ENCODE data around the gene GCC1.

GCC1 gene

DNA sequence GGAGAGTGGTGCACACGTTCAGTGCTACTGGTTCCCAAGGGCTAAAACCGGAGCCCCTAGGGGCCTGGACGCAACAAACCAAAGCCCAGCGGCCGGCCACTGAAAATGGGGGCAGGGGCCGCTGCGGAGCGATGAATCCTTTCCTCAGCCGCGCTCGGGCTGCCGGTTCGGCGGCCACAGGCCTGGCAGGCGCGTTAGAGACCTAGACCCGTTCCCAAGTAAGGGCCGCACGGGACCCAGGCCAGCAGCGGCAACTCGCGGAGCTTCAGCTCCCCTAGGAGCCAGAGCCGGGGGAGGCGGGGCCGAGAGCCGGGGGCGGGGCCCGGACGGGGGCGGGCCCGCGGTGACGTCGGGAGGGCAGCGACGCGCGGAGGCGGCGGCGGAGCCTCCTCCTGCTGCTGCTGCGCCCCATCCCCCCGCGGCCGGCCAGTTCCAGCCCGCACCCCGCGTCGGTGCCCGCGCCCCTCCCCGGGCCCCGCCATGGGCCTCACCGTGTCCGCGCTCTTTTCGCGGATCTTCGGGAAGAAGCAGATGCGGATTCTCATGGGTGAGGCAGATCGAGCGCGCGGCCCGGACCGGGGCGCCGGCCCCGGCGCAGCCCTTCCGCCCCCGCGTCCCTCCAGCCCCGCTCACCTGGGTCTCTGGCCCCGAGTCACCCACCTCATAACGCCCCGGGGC is 2.8 kb upstream of the GCC1 start, which contains the start of gene ARF5:
TSS of gene ARF5 (plus strand) at position 393 of the 678 bp plus-strand sequence. CDS start at position 481, 88 bp downstream.
- peak; percentile 35 for TF ChIP-seq FOXP2 (optimal IDR thresholded peaks at IDR 0.05; ENCODE audit: borderline replicate concordance, extremely low read depth, extremely low read length, insufficient read depth)
- peak; percentile 80 for TF ChIP-seq POLR2AphosphoS5 (IDR thresholded peaks at IDR 0.05; ENCODE audit: low read depth, low read length)
- no peak for TF ChIP-seq REST (IDR thresholded peaks at IDR 0.05; ENCODE audit: insufficient read depth in 1 of 2, low read depth in 2 of 2, low read length in 2 of 2)
- TF ChIP-seq TAF1 (IDR thresholded peaks at IDR 0.05; ENCODE audit: borderline replicate concordance, insufficient read depth, low read length), result peak; percentile 55; the same call in 1 of the 2 replicates
- no peak for TF ChIP-seq SIN3A (IDR thresholded peaks at IDR 0.05; ENCODE audit: borderline replicate concordance, insufficient read depth, low read length)

DNA sequence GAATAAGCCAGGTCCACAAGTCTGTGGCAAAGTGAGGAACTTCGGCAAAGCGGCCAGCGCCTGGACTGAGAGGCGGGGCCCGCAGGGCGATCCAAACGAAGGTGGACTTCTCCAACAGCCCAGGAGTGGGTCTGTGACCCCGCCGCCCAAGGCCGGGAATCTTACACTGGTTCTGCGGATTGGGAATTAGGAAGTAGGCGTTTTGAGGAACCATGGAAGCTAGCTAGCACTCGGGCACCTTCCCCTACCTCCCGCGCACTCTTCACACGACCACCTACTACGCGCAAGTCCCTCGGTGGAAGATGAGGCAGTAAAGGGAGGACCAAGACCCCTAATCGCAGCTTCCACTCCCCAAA is 2.2 kb upstream of the GCC1 start:
- TF ChIP-seq REST (IDR thresholded peaks at IDR 0.05; ENCODE audit: insufficient read depth in 1 of 2, low read depth in 2 of 2, low read length in 2 of 2), result no peak
- no peak for TF ChIP-seq TAF1 (IDR thresholded peaks at IDR 0.05; ENCODE audit: borderline replicate concordance, insufficient read depth, low read length)
- TF ChIP-seq SIN3A (IDR thresholded peaks at IDR 0.05; ENCODE audit: borderline replicate concordance, insufficient read depth, low read length), result no peak
- no peak for TF ChIP-seq POLR2AphosphoS5 (IDR thresholded peaks at IDR 0.05; ENCODE audit: low read depth, low read length)
- TF ChIP-seq FOXP2 (optimal IDR thresholded peaks at IDR 0.05; ENCODE audit: borderline replicate concordance, extremely low read depth, extremely low read length, insufficient read depth), result no peak

DNA sequence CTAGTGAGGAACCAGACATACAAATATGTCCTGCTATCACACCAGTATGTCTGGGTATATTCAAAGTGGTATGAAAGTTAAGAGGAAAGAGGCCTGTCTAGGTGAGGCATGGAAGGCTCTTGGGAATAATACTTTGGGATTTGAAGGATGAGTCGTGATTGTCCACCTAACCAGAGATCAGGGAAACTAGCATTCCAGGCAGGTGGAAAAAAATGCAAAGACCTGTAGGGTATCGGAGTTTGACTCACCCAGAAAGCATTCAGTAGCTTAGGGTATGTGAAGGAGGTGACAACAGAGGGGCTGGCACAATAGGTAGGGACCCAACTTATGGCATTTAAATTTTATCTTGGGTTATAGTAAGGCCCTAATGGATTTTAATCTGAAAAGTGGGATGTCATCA is 950 bp upstream of the GCC1 start:
- TF ChIP-seq FOXP2 (optimal IDR thresholded peaks at IDR 0.05; ENCODE audit: borderline replicate concordance, extremely low read depth, extremely low read length, insufficient read depth) (no peak), REST (IDR thresholded peaks at IDR 0.05; ENCODE audit: insufficient read depth in 1 of 2, low read depth in 2 of 2, low read length in 2 of 2) (no peak), TAF1 (IDR thresholded peaks at IDR 0.05; ENCODE audit: borderline replicate concordance, insufficient read depth, low read length) (no peak), SIN3A (IDR thresholded peaks at IDR 0.05; ENCODE audit: borderline replicate concordance, insufficient read depth, low read length) (no peak), POLR2AphosphoS5 (IDR thresholded peaks at IDR 0.05; ENCODE audit: low read depth, low read length) (no peak)

DNA sequence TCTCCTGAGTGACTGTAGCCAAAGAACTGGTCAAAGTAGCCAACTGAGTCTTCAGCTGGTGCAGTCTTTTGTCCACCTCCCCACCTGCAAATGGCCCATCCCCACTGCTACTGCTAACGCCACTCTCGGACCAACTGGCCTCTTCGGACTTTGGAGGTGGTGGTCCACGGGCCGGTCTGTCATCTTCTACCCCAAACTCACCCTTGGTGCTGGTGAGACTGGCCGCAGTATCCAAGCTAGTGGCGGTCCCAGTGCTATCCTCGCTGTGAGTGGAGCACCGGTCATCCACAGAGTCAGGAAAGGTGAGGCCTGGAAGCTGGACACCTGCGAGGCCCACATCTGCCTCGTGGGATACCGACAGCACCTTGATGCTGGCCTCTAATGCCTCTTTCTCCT is 750 bp downstream of the GCC1 start:
- no peak for TF ChIP-seq POLR2AphosphoS5 (IDR thresholded peaks at IDR 0.05; ENCODE audit: low read depth, low read length)
- TF ChIP-seq SIN3A (IDR thresholded peaks at IDR 0.05; ENCODE audit: borderline replicate concordance, insufficient read depth, low read length), result no peak
- no peak for TF ChIP-seq REST (IDR thresholded peaks at IDR 0.05; ENCODE audit: insufficient read depth in 1 of 2, low read depth in 2 of 2, low read length in 2 of 2)
- no peak for TF ChIP-seq FOXP2 (optimal IDR thresholded peaks at IDR 0.05; ENCODE audit: borderline replicate concordance, extremely low read depth, extremely low read length, insufficient read depth)
- TF ChIP-seq TAF1 (IDR thresholded peaks at IDR 0.05; ENCODE audit: borderline replicate concordance, insufficient read depth, low read length), result no peak

Measured in PFSK-1 (cell line).